HG02588 (cell line): ENCODE measurements around the gene A3GALT2.

Experiments
- ATAC-seq: cut with Tn5 transposase; IDR thresholded peaks from one replicate; pipeline ENCODE4 v1.9.1; 2021; ENCODE audit warnings: mild to moderate bottlenecking, moderate library complexity; ENCODE audit not compliant: unreplicated experiment

Gene A3GALT2

DNA sequence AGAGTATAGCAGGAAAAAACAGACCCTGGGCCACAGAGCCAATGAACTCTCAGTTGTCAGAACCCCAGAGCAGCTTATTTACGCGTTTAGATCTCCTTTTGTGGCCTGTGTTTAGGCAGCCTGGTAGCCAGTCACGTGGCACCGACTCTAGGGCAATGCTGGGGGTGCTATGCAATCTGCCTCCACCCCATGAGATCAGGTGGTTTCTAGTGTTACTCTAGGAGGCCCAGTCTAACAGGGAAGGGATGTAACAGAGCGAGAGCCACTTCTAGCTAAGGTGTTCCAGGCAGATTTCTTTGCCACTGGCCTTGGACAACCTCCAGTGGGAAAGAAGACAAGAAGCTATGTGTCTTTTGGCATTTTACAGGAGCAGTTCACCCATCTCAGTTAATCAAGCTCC lies 12.0 kb upstream of the A3GALT2 start:
- ATAC-seq: no peak

DNA sequence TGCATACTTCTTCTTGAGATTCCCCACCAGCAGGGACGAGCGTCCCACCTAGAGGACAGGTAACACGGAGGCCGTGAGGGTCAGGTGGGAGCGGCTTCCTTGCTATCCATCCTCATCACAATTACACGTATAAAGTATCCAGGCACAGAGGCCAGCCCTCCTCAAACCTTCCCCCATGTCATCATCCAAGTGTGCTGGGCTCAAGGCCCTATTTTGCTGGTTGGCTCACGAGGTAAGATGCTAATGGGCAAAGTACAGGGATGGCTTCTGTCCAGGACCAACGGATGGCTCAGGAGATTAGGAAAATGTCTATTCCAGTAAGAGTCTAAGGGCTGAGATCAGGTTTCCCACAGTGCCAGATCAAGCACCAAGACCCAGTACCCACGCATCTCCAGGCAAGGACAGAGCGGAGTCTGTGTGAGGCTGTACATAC lies 11.5 kb upstream of the A3GALT2 start:
- no peak for ATAC-seq

DNA sequence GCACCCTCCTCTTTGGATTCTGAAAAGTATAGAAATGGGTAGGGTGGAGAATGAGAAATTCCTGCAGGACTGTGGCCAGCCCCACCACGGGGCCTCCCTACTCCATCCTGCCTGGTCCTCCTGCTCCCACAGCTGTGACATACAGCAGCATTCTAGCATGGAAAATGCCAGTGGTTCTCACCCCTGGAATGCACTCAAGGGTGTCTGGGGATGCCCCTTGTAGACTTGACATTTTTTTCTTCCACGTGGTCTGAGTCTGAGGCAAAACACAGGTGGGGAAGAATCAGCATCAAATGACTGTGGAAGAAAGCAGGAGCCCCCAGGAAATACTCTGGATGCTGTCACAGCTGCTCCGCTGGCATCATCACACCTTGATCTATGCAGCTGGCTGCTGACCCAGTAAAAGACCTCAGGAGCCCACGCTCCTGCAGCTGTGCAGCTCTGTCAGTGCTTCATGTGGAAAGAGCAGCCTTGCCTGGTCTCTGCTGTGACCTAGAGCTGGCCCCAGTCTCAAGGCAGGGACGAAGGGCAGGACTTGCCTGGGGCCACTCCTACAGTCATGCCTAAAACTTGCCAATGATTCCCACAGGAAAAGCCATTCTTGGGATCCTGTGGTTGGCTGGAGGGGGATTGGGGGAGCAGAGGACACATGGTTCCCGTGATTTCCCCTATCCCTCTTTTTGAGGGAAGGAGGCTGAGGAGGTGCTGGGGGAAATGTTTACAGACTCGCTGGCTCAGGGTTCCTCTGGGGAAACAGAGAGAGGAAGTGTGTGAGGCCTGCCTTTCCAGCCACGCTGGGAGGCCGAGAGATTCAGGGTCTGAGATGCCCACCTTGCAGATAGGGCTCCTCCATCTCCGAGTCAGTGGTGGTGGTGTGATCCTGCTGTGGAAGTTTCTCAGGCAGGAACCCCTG lies 10.8 kb upstream of the A3GALT2 start:
- ATAC-seq: no peak

DNA sequence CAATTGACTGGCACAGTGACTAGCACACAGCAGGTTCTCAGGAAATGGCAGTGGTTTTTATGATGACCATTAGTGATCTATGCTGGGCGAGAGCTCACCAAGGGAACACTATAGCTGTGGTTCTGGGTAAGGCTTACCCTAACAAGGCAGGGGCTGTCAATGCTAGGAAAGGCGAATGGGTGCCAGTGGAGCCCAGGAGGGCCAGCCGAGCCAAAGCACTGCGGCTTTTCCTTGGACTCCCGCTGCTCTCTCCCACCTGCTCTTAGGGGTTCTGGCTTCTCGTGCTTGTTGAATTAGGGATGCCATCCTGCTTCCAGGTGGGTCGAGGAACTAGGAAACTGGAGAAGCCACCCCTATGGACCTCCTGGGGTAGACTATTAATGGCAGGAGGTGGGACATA lies 10.0 kb upstream of the A3GALT2 start:
- ATAC-seq: no peak

DNA sequence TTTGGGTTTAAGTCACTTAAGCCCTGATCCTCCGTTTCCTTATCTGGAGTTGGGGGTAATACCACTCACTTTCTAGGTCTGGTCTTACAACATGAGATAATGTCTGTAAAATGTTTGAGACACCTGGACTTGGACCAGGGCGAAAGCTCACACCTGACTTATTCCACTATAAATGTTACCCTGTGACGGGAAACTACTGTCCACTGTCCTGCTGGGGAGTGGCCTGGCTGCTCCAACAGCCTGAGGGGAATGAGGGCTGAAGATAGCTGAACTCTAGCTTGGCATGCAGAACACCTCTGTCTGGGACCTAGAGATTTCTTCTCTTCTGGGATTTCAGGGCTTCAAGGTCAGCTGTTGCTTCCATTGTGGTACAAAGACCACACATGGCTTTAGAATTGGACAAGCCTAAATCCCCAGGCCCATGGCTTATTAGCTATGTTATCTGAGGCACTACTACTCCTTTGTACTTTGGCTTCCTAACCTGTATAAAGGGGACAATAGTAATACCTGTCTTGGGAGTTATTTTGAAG lies 9.5 kb upstream of the A3GALT2 start:
- no peak for ATAC-seq

DNA sequence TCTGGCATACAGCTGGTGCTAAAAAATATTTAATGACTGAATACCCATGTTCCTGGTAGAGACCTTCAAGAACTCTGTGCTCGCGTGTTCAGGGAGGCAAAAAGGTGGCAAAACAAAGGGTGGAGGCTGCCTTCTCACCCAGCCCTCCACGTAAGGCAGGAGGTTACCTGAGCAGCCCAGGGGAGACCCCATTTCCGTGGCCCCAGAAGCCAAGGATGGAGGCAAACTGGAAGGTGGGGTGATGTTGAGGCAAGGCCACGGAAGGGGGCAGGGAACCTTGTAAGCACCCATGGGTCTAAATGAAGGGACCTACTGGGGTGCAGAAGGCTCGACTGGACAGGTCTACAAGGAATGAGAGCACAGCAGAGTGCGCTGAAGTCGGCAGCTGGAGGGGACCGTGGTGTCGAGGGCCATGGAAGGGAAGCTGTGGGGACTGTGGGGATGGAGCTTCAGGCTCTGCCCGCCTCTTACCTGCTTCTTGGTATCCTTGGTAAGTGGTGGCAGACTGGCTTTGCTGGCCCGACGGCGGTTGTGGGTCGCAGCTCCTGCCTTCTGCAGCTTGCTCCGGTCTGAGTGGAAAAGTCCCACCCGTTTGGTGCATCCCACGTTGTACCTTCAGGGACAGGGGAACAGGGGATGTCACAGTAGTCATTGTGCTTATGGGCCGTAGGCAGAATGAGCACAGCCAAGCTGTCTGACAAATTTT lies 8.9 kb upstream of the A3GALT2 start:
- ATAC-seq: no peak

DNA sequence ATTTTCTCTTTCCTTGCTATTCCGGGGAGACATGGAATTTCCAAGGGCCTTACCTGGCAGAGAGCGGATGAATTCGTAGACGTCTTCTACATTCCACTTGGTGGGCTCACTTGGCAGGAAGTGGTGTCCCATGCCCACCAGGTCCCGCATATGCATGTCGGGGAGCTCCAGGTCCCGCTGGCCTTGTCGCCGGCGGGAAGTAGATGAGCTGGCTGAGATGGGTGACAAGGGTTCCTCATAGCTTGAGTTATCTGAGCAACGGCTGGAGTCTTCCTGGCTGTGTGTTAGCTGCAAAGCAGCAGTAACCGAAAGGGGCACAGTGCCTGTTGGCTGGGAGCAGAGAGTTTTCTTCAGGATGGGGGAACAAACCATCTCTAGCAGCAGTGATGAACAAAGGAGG lies 7.9 kb upstream of the A3GALT2 start:
- no peak for ATAC-seq

DNA sequence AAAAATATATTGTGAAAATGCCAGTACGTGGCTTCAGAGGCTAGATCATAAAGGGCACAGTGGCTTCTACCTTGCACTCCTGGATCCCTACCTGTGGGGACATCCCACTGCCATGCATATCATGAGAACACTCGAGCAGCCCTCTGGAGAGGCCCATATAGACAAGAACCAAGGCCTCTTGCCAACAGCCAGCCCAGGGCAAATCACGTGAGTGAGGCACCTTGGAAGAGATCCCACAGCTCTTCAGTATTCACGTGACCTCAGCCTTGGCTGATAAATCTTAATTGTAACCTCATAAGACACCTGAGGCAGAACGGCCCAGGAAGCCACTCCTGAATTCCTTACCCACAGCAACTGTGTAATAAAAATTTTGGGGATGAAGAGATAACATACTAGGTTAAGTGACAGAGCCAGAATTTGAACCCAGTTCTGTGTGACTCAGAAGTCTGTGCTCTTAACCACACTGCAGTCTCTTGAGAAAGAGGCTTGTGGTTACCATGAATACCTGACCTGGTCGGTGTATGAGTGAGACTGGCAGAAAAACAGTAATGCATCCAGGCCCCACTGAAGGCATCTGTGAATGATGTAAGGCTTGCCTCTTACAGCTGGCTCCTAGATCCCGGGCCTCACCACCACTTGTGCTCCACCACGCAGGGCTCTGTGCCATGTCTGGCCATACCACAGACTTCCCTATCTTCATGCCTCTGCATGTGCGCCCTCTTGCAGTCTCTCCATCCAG lies 6.9 kb upstream of the A3GALT2 start:
- no peak for ATAC-seq

DNA sequence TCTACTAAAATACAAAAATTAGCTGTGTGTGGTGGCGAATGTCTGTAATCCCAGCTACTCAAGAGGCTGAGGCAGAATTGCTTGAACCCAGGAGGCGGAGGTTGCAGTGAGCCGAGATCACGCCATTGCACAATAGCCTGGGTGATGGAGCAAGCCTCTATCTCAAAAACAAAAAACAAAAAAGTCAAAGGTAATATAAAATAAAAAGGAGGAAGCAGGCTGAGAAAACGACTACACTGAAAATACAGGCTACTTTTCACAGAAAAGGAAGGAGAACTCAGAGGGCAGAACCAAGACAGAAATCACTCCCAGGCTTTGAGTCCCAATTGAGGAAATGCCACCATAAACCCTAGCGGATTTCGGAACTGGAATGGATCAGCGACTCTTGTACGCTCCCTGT lies 5.9 kb upstream of the A3GALT2 start:
- no peak for ATAC-seq

DNA sequence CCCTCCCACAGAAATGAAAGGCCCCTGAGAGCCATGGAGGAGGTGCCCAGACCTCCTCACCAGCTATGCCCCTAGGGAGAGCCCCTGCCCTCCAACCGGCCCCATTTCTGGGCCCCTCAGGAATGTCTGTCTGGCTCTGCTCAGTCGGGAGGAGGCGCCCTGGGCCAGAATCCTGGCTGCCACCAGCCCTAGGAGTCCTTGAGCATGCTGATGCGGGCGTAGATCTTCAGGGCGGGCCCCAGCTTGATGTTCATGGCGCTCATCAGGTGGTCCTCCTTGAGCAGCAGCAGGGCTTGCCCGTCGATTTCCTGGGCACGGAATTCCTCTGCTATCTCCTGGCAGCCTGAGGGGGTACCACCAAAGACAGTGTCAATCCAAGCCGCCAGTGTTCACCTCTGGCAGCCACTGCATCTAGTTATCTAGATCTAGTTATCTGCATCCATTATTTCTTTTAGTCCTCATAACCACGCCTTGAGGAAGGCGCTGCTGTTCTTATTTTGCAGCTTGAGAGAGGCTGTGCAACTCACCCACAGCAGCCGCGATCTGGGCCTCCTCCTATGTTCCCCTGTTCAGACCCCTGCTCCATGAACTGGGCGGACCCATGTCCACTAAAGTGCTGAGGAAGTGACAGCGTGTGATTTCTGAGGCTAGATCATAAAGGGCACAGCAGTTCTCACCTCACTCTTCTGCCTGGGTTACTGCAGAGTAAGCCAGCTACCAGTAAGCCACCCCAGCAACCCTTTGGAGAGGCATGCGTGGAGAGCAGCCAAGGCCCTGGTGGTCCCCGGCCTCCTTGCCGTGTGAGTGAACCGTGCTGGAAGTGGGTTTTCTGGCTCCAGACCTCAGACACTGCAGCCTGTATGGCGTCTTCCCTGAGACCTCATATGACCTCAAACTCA lies 4.0 kb upstream of the A3GALT2 start:
- no peak for ATAC-seq

DNA sequence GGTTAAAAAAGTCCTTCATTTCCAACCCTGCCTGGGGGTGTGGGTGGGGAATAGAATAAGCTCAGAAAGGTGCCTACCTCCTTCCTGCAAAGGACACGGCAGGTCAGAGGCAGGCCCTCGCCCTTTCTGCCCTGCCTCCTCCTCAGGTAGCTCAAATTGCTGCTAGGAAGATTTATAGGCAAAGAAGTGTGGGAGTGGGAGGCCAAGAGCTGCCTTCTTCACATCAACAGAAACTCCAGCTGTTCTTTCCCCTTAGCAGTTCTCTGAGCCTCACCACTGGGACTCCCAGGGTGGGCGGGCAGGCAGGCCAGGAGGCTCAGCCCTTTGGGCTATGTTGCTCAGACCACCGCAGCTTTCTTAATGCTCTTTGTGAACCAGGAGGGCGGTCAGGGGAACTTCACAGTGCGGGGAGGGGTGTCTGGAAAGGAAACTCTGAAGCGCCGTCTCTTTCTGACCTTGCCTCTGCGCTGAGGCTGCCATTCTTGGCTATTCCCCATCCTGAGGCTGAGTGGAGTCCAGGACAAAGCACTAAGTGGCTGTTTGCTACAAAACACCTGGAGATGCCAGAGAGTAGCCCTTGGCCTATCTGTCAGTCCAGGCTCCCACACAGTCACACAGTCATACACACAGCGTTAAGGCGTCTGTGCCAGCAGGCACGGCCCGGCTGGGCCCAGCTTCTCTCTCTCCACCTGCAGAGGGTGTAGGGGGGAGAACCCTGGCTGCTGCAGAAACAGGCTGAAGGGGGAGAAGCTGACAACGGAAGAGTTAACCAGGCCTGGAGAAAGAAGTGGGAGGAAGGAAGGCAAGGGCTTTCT lies 3.0 kb upstream of the A3GALT2 start:
- no peak for ATAC-seq

DNA sequence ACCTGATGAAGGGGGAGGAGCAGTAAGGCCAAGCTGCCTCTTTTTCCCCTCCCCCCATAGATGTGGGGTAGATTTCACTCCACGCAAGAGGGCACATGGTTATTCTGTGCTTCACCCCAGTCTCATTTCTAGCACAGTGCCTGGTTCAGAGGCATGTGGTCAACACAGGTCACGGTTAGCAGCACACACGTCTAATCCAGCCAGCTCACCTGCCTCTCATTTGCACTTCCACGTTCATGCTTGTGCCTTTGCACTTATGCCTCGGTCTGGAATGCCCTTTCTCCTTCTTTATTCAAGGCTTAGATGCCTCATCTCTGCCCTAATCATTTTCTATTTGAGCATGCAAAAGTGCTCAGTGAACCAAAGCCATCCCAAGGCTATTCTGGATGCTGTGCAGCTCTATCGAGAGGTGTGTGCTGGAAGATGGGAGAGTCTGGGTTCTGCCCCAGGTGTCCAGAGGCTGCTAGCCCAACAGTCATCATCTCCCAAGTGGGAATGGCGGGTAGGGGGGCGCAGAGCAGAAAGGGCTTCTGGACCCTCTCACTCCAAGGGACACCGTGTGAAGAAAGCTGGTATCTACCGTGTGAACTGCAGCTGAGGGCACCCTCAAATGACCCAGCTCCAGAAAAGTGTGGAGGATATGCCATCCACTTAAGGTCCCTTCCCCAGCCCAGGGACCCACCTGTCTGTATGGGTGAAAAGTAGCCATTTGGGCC lies 2.1 kb upstream of the A3GALT2 start:
- no peak for ATAC-seq

DNA sequence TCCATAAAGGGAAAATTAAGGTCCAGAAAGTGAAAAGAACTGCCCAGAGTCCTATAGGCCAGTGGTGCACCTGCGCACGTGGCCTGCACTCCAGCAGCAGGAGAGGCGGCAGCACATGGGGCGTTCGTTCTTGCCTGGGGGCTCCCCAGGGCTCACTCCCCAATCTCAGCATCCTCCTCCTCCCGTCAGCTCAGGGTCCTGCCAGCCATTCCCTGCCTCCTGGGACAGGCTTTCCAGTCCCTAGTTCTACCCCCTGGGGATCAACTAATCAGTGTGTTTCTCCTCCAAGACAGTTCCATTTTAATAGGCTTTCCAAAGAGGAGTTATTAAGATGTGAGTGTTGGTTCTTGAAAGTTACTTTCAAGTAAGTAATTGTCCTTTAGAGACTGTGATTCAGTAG lies 1.2 kb upstream of the A3GALT2 start:
- no peak for ATAC-seq

DNA sequence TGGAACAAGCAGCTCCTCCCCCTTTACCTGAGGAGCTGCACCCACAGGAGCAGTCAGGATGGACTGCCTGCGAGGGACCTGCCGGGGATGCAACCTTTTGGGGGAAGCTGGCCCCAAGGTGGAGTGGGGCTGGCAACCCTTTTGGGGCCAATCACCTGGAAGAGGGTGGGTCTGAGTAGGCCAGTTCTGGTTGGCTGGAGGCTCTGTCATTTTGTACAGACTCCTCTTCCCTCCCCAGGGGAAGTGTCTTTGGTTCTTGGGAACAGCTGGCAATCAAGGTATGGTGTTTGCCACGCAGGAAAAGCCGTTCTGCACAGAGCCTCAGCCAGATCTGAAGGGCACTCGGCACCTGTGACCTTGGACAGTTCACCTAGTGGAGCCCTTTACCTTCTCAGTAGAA lies 280 bp upstream of the A3GALT2 start:
- ATAC-seq: no peak

DNA sequence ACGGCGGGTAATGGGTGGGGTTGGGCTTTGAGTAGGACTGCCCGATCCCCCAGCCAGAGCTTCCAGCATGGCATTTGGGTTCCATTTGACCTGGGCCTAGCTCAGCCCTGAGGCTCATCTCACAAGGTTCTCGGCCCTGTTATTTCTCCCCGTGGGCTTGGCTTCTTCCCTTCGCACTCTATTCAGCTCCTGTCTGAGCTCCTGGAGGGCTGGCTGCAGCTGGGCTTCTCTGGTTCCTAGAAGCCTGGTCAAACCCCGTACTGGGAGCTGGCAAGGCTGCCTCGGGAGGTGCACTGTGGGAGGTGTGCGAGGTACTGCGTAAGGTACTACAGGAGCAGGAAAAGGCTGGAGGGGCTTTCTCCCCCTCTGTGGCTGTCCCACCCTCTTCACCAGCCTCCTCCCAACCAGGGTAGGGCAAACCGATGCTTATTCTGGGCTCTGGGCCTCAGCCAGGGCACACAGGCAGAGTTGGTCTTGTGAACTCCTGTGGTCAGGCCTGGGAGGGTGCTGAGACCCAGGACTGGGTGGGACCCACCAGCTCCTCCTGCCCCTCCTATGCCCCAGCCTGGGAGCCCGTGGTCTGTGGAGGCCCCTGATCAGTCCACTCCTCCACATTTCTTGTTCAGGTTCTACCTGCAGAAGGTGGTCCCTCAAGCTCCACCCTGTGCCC lies 814 bp downstream of the A3GALT2 start:
- ATAC-seq: no peak

DNA sequence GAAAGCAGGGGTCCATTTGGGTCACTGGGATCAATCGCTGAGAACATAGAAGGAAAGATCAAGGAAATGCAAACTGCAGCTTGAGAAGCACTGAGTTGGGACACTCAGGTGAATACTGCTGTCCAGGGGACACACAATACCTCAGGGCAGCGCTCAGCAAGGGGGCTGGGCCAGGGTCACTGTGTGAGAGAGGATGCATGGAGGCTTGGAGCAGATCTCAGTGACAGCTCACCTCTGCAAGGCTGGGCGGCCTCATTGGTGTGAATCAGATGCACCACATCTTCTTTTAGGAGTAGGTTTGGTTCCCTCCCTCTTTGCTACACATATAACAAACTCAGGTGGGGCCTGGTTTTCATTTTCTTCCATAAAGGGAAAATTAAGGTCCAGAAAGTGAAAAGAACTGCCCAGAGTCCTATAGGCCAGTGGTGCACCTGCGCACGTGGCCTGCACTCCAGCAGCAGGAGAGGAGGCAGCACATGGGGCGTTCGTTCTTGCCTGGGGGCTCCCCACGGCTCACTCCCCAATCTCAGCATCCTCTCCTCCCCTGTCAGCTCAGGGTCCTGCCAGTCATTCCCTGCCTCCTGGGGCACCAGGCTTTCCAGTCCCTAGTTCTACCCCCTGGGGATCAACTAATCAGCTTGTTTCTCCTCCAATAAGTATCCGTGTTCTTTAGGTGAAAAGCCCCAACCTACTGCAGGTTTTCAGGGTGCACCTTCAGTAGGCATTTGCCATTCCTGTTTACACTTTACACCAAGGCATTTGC lies 1.5 kb downstream of the A3GALT2 start:
- ATAC-seq: no peak

DNA sequence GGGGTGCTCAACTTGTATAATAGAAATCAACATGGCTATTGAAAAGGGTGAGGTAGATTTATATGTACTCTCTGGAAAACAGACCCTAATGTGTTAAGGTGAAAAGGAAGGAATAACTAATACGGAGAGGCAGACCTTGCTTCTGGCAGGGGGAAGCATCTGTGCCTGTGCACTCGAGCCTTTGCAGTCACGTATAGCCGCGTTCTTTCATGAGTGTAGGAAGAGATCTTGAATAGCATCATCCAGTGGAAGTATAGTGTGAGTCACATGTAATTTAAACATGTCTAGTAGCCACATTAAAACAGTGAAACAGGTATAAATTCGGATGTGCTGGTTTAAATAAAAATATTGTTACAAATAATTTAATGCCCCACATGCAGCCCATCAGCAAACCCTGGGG lies 3.0 kb downstream of the A3GALT2 start:
- ATAC-seq: no peak

DNA sequence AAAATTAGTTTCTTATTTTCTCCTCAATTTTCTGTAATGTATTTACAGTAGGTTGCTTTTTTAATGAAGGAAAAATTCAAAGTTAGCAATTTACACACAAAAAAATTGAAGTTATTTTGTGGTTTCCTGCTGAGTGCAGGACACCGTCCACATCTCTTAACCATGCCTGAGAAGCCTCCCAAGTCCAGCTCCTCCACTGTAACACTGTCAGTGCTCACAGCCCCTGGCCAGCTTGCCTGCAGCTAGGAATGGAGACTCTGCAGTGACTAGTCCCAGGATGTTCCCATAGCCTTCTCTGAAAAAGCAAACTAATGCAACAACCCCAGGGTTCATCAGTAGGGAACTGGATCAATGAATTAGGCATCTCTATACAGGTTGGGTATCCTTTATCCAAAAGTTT lies 3.5 kb downstream of the A3GALT2 start:
- ATAC-seq: no peak
